ENCODE data around the gene PID1. TPM values are rescaled to one million over a fixed set of nuclear protein-coding genes. Genes with fewer than 3 reads are reported as not detected.

Gene PID1
- total RNA-seq, 1 donor from 2014 or later, result not detected

DNA sequence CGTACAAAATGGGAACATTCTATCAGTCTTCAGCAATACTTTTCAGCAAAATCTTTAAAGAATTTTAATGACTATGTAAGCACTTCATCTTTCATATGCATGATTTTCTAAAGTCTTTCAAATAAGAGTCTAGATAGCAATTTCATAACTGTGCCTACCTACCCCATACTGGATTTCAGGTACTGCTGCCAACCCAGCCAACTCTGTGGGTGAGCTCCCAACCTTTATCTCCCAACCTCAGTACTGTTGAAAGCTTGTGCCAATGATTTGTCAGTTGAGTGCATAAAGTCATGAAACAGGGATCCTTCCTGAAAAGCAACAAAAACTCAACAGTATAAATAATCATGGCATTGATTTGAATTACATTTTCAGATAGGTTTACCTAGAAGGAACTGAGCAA, 296.9 kb downstream of the PID1 start:
- DNase-seq (ENCODE audit: low spot score), result no peak
- H3K9me3 Mint-ChIP-seq, result peaks cover 22% of the 10 kb centered on the region
- no peak overlapping the region for H3K4me3 Mint-ChIP-seq (ENCODE audit: low read depth)
- H3K27me3 Mint-ChIP-seq (ENCODE audit: low read depth), result no peaks in the 10 kb centered on the region
- intact Hi-C loops (cut with micrococcal nuclease), result no loop called here
- no peaks in the 10 kb centered on the region for H3K4me1 Mint-ChIP-seq (ENCODE audit: low read depth)
- no peaks in the 10 kb centered on the region for H3K36me3 Mint-ChIP-seq (ENCODE audit: low read depth)
- H3K27ac Mint-ChIP-seq, result no peak overlapping the region
